Melanocyte of skin (primary cell): ENCODE results near the gene CCDC63. TPM values are rescaled to one million over a fixed set of nuclear protein-coding genes. Genes with fewer than 3 reads are reported as not detected.

ENCODE experiments used
- total RNA-seq, 2 donors: library from RNA; depleted of rRNA; stranded (reverse); fragments of >200 nt; gene quantifications; 2 replicates each; pipeline ENCODE4 v1.2.3, GENCODE V29; 2012

The CCDC63 gene
- not detected for total RNA-seq

DNA sequence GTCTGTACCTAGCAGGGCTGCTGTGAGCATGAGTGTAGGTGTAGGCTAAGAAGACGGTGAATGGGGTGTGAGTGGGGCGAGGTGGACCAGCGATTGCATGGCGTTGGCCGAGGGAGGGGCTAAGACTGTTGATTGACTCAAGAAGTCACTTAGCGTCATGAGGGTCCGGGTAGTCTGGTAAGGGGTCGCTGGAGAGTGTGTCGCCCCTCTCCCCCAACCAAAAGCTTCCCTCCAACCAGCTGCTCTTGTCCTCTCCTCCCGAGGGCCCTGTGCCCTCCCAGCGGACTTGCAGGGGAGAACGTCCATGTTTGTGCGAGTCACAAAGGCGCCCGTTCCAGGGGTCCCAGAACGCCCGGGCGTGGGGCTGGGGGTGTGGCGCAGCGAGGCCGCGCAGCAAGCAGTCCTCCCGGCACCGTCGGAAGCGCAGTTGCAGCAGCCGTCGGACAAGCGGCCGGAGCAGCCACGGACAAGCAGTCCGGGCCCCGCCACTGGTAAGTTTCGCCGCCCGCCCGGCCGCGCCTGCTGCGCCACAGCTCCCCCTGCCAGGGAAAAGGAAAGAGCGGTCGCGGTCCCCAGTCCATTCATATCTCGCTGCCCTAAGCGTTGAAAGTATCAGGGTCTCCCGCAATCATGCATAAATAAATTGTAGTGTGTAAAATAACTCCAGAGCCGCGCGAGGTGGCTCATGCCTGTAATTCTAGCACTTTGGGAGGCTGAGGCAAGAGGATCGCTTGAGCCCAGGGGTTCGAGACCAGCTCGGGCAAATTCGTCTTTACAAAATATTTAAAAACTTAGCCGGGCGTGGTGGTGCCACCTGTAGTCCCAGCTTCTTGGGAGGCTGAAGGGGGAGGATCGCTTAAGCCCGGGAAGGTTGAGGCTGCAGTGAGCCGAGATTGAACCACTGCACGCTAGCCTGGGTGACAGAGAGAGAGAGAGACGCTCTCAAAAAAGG lies at the start of gene CCDC63:
CCDC63 (plus strand) TSS at position 373 of the 952 bp plus-strand sequence. CDS start 5,968 bp downstream, outside the sequence.

GRCh38 chr12:110920324-110920910 lies 73.6 kb downstream of the CCDC63 start, which contains the start of gene MYL2:
TSS of gene MYL2 (minus strand) at chr12:110920579. CDS start at chr12:110920529, 50 bp downstream.

Other genes starting within 250 kb of the CCDC63 start
- 10 to 100 TPM; 20.6 to 55.1 TPM for gene TCTN1, start 232.9 kb upstream of the CCDC63 start, total RNA-seq
- under 1 TPM; 0.34 to 0.67 TPM for gene HVCN1, start 157.9 kb upstream of the CCDC63 start, total RNA-seq
- gene PPP1CC, start 104.1 kb upstream of the CCDC63 start, total RNA-seq, result 100 to 1,000 TPM in 1 of 2 donors, 10 to 100 TPM in 1; 64.7 to 104 TPM
- not detected for gene MYL2, start 73.6 kb downstream of the CCDC63 start, total RNA-seq
- not detected for gene CUX2, start 187.2 kb downstream of the CCDC63 start, total RNA-seq